Endothelial cell of umbilical vein (primary cell): ENCODE measurements around the gene TMEM130. TPM values are rescaled to one million over a fixed set of nuclear protein-coding genes. Genes with fewer than 3 reads are reported as not detected.

ENCODE experiments used
- BruUV-seq: library from RNA; stranded (reverse); fragments of 400-500 nt; replicated peaks from 2 replicates; lab custom pipeline; 2021; lab: Mats Ljungman, UMichigan
- CTCF ChIA-PET: fragments of 300-600, 350-600 bp; sonication (Branson Sonifier 250); formaldehyde crosslinking; loops from one replicate; lab custom pipeline; 2021; ENCODE audit warnings: antibody characterized with exemption, inconsistent platforms; lab: Charles Lee
- POLR2A ChIA-PET: fragments of 300-600, 350-600 bp; sonication (Branson Sonifier 250); formaldehyde crosslinking; loops from one replicate; lab custom pipeline; 2021; ENCODE audit warnings: antibody characterized with exemption, inconsistent platforms; lab: Charles Lee
- DNase-seq: peaks from one replicate; pipeline ENCODE4 v3.0.0-alpha.2; 2011; ENCODE audit warnings: low read depth, low spot score
- FAIRE-seq: peaks from 2 replicates; lab custom pipeline; 2011; peaks lifted over from hg19 to GRCh38; lab: Jason Lieb, UNC
- H2AFZ ChIP-seq: 2 replicates; pipeline ENCODE4 v1.6.0; 2012; ENCODE audit warnings: low read depth, low read length, control low read depth, inconsistent platforms
- H3K27ac ChIP-seq: 2 replicates; pipeline ENCODE4 v1.5.1; 2011; ENCODE audit warnings: low read depth, mild to moderate bottlenecking, control low read depth, low read length, moderate library complexity; ENCODE audit not compliant: insufficient read depth
- H3K27me3 ChIP-seq, 2 experiments: 2 replicates each; pipeline versions ENCODE4 v1.6.0 to v1.6.1; 2011; ENCODE audit warnings: low read length in 2 of 2, mixed read lengths in 1 of 2; ENCODE audit not compliant: control insufficient read depth in 2 of 2, insufficient read depth in 2 of 2
- H3K36me3 ChIP-seq, 2 experiments: 2 replicates in 1 of 2; 3 replicates in 1 of 2; pipeline ENCODE4 v1.5.1; 2011; ENCODE audit warnings: low read length in 2 of 2, mild to moderate bottlenecking in 1 of 2, moderate library complexity in 1 of 2; ENCODE audit not compliant: control insufficient read depth in 2 of 2, insufficient read depth in 2 of 2; ENCODE audit errors: extremely low read depth in 1 of 2
- H3K4me1 ChIP-seq: 3 replicates; pipeline ENCODE4 v1.5.1; 2011; ENCODE audit warnings: mild to moderate bottlenecking, low read length; ENCODE audit not compliant: control insufficient read depth, insufficient read depth; ENCODE audit errors: extremely low read depth
- H3K4me2 ChIP-seq: 2 replicates; pipeline ENCODE4 v1.6.1; 2011; ENCODE audit warnings: low read length, control low read depth, mixed read lengths; ENCODE audit not compliant: insufficient read depth
- H3K4me3 ChIP-seq, 3 experiments: fragments of 200-600 bp in 1 of 3; sonication (generic), shearing (Covaris generic) in 1 of 3; replicated peaks in 1 of 3; 2 replicates each; pipeline ENCODE4 v1.5.1; 2011 to 2016; ENCODE audit warnings: control low read depth in 3 of 3, low read length in 3 of 3, mild to moderate bottlenecking in 2 of 3, inconsistent platforms in 1 of 3, low read depth in 1 of 3, moderate library complexity in 1 of 3; ENCODE audit not compliant: insufficient read depth in 1 of 3
- H3K79me2 ChIP-seq: 2 replicates; pipeline ENCODE4 v1.6.0; 2012; ENCODE audit warnings: low read length, inconsistent platforms; ENCODE audit not compliant: control insufficient read depth, insufficient read depth
- H3K9ac ChIP-seq: replicated peaks from 2 replicates; pipeline ENCODE3; 2011; ENCODE audit warnings: low read length, control low read depth; ENCODE audit not compliant: insufficient read depth; ENCODE audit errors: extremely low read depth
- H3K9me1 ChIP-seq: replicated peaks from 3 replicates; pipeline ENCODE4 v1.6.0; 2011; ENCODE audit warnings: mild to moderate bottlenecking, low read length; ENCODE audit not compliant: control insufficient read depth, insufficient read depth; ENCODE audit errors: extremely low read depth
- H3K9me3 ChIP-seq: replicated peaks from 2 replicates; pipeline ENCODE4 v1.5.1; 2012; ENCODE audit warnings: low read length, inconsistent platforms; ENCODE audit not compliant: control insufficient read depth, insufficient read depth
- H4K20me1 ChIP-seq: replicated peaks from 2 replicates; pipeline ENCODE3; 2011; ENCODE audit warnings: mild to moderate bottlenecking, low read length; ENCODE audit not compliant: control insufficient read depth, insufficient read depth; ENCODE audit errors: extremely low read depth
- CTCF ChIP-seq, 2 donors: IDR thresholded peaks; 1 replicate in 1 of 2; 2 replicates in 1 of 2; pipeline ENCODE4 v1.5.1; 2011; ENCODE audit warnings: low read length in 2 of 2, mild to moderate bottlenecking in 2 of 2, moderate library complexity in 2 of 2, control low read depth in 1 of 2, inconsistent platforms in 1 of 2, low read depth in 1 of 2; ENCODE audit not compliant: insufficient read depth in 1 of 2; ENCODE audit errors: extremely low read depth in 1 of 2
- EZH2 ChIP-seq: IDR thresholded peaks from 2 replicates; pipeline ENCODE4 v1.6.1; 2012; ENCODE audit warnings: borderline replicate concordance, low read depth, mild to moderate bottlenecking, moderate library complexity, low read length, inconsistent platforms; ENCODE audit not compliant: severe bottlenecking
- FOS ChIP-seq: IDR thresholded peaks from 2 replicates; pipeline ENCODE4 v1.6.1; 2011; ENCODE audit warnings: mild to moderate bottlenecking, low read length, moderate library complexity, borderline replicate concordance; ENCODE audit not compliant: insufficient read depth
- GATA2 ChIP-seq: IDR thresholded peaks from 2 replicates; pipeline ENCODE4 v1.7.0; 2011; ENCODE audit warnings: low read depth, mild to moderate bottlenecking, moderate library complexity, mixed read lengths, low read length; ENCODE audit not compliant: insufficient read length, insufficient read depth
- JUN ChIP-seq: IDR thresholded peaks from 2 replicates; pipeline ENCODE4 v1.6.1; 2011; ENCODE audit warnings: borderline replicate concordance, low read depth; ENCODE audit not compliant: insufficient read length, insufficient read depth
- MYC ChIP-seq: IDR thresholded peaks from one replicate; pipeline ENCODE4 v1.6.1; 2011; ENCODE audit warnings: mild to moderate bottlenecking, low read depth, low read length
- POLR2A ChIP-seq: IDR thresholded peaks from 2 replicates; pipeline ENCODE4 v1.6.1; 2012; ENCODE audit warnings: low read depth, mild to moderate bottlenecking, control low read depth, low read length
- POLR2AphosphoS5 ChIP-seq: IDR thresholded peaks from 2 replicates; pipeline ENCODE4 v1.6.1; 2012; ENCODE audit warnings: low read depth, mild to moderate bottlenecking, control low read depth, low read length, moderate library complexity; ENCODE audit not compliant: insufficient read depth
- dilution Hi-C: fragments of 300-500 bp; cut with MboI; formaldehyde crosslinking; loops from one replicate; pipeline ENCODE4 v1.15.0; 2019; ENCODE audit warnings: low sequenced_read_pairs; ENCODE audit not compliant: extremely low pct_ligation_motif_present
- intact Hi-C: fragments of 100-400 bp; cut with micrococcal nuclease; formaldehyde crosslinking; loops from one replicate; pipeline ENCODE4 v1.10.0; 2022
- polyA plus RNA-seq, 4 experiments: library from polyadenylated mRNA; depleted of rRNA in 3 of 4; stranded (reverse) in 3 of 4; unstranded in 1 of 4; fragments of >200 nt; gene quantifications; 2 replicates each; pipeline versions ENCODE4 v1.2.1 to v1.2.3, GENCODE V29; 2011 to 2012; ENCODE audit warnings: missing spikeins in 1 of 4
- total RNA-seq: library from RNA; stranded (reverse); gene quantifications from 2 replicates; pipeline ENCODE4 v1.2.3, GENCODE V29; 2021
- TF ChIP-seq, protein P1 (sequence below): IDR thresholded peaks from 2 replicates; pipeline ENCODE4 v1.6.1; 2011; ENCODE audit not compliant: insufficient read depth, insufficient read length

The TMEM130 gene
- total and polyA plus RNA-seq, 2 donors (not counting 3 experiments of a cell fraction or from before 2014, with no cell fraction given) = not detected

- Histone ChIP-seq H3K4me2 (no peak overlapping the region), H3K9ac (no peak overlapping the region), H3K27ac (no peak overlapping the region), H3K4me1 (no peaks in the 10 kb centered on the region), H3K79me2 (no peaks in the 10 kb centered on the region), H3K4me3 (no peak overlapping the region), H3K9me1 (no peaks in the 10 kb centered on the region), H3K27me3 (no peaks in the 10 kb centered on the region), H3K36me3 (no peaks in the 10 kb centered on the region), H4K20me1 (no peaks in the 10 kb centered on the region), H3K9me3 (no peaks in the 10 kb centered on the region), H2AFZ (no peak overlapping the region)
- intact Hi-C loops (no loop called here), dilution Hi-C loops (no loop called here)
- DNase-seq (no peak), FAIRE-seq (no peak)
- TF ChIP-seq POLR2AphosphoS5 (no peak), MYC (no peak), CTCF (IDR thresholded peaks at IDR 0.05; ENCODE audit: extremely low read depth in 1 of 2, insufficient read depth in 1 of 2, low read depth in 1 of 2, low read length in 2 of 2) (no peak), JUN (no peak), FOS (no peak), GATA2 (no peak), POLR2A (no peak), EZH2 (no peak)
- TF ChIP-seq, protein P1, sequence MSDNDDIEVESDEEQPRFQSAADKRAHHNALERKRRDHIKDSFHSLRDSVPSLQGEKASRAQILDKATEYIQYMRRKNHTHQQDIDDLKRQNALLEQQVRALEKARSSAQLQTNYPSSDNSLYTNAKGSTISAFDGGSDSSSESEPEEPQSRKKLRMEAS = no peak
- BruUV-seq = no TSS peak
- POLR2A ChIA-PET = no interaction called here
- CTCF ChIA-PET = interaction anchor here (1.0 kb wide), 1 partner anchor 14 kb away, joined by 3 read pairs; no protein-coding TSS in a partner anchor
Measured at GRCh38 chr7:98827258-98827657, 42.6 kb downstream of the TMEM130 start.
